Thyroid gland (tissue), 4 donors: ENCODE data around the gene MLH1.

Experiments used
- CTCF ChIP-seq, 6 experiments: fragments of 200-600 bp in 3 of 6; fragments of 450-650 bp in 3 of 6; sonication (generic) in 3 of 6; IDR thresholded peaks; one replicate each; pipeline ENCODE4 v1.5.1; 2016 to 2019; ENCODE audit warnings: antibody characterized with exemption in 6 of 6, mild to moderate bottlenecking in 2 of 6, inconsistent platforms in 1 of 6, moderate library complexity in 1 of 6
- POLR2A ChIP-seq, 2 donors: fragments of 450-650 bp; IDR thresholded peaks; one replicate each; pipeline ENCODE4 v1.6.1; 2017; ENCODE audit warnings: antibody characterized with exemption in 2 of 2, mild to moderate bottlenecking in 2 of 2, moderate library complexity in 1 of 2

- TF ChIP-seq CTCF (IDR thresholded peaks at IDR 0.05) (no peak), POLR2A (IDR thresholded peaks at IDR 0.05) (no peak)
Measured at GRCh38 chr3:37014620-37015019, 21.3 kb downstream of the MLH1 start.
